ENCODE measurements around the gene NOL4L. TPM values are rescaled to one million over a fixed set of nuclear protein-coding genes. Genes with fewer than 3 reads are reported as not detected.

The NOL4L gene
- polyA plus RNA-seq, 2 of the 4 experiments (the other 2 are of a cell fraction): 9.5 to 11.8 TPM

- no peak for DNase-seq (ENCODE audit: low read depth in 1 of 2, low spot score in 1 of 2)
- Histone ChIP-seq H3K4me1 (no peaks in the 10 kb centered on the region), H3K4me2 (no peak overlapping the region), H3K9me3 (no peaks in the 10 kb centered on the region), H3K4me3 (no peak overlapping the region), H3K27ac (no peak overlapping the region)
- 91% methylated on average over 20 of the region's 20 CpGs for WGBS (ENCODE audit: missing lambda C conversion rate)
- POLR2A ChIA-PET: no interaction called here
- CTCF ChIA-PET: interaction anchor here (0.6 to 1.8 kb wide), 4 partner anchors 9 to 87 kb away, joined by 3 to 4 read pairs (median 3); no protein-coding TSS in a partner anchor
- ATAC-seq: no peak
- TF ChIP-seq POLR2A (IDR thresholded peaks at IDR 0.05; ENCODE audit: low read length) (no peak), KDM5A (IDR thresholded peaks at IDR 0.05) (no peak), RAD21 (conservative IDR thresholded peaks at IDR 0.05 in 1 of 2, IDR thresholded peaks at IDR 0.05 in 1 of 2) (no peak), NPAS2 (CRISPR knock-in tag; IDR thresholded peaks at IDR 0.05; ENCODE audit: borderline replicate concordance) (no peak), MAFK (IDR thresholded peaks at IDR 0.05; ENCODE audit: partially characterized antibody) (no peak), CBX2 (IDR thresholded peaks at IDR 0.05; ENCODE audit: borderline replicate concordance, low read depth) (no peak), SMC3 (IDR thresholded peaks at IDR 0.05) (no peak), RNF2 (IDR thresholded peaks at IDR 0.05; ENCODE audit: borderline replicate concordance, low read depth) (no peak), NFE2L2 (conservative IDR thresholded peaks at IDR 0.05; ENCODE audit: low read length) (no peak), ESRRA (IDR thresholded peaks at IDR 0.05; ENCODE audit: borderline replicate concordance, low read length) (no peak), CEBPB (IDR thresholded peaks at IDR 0.05) (no peak), HOXB13 (CRISPR knock-in tag; IDR thresholded peaks at IDR 0.05; ENCODE audit: low read depth) (no peak), CBX8 (IDR thresholded peaks at IDR 0.05) (no peak), MAZ (IDR thresholded peaks at IDR 0.05; ENCODE audit: borderline replicate concordance, low read depth, low read length) (no peak), ZFP36 (IDR thresholded peaks at IDR 0.05; ENCODE audit: borderline replicate concordance, partially characterized antibody) (no peak), ZNF302 (CRISPR knock-in tag; IDR thresholded peaks at IDR 0.05) (no peak), HEYL (CRISPR knock-in tag; IDR thresholded peaks at IDR 0.05) (no peak), POLR2AphosphoS2 (conservative IDR thresholded peaks at IDR 0.05; ENCODE audit: low read length) (no peak)
- FAIRE-seq: no peak
These were observed 151.7 kb downstream of the NOL4L start for GRCh38 chr20:32433311-32434021.

GRCh38 chr20:32432277-32432676 is 152.9 kb downstream of the NOL4L start:
- FAIRE-seq (no peak), DNase-seq (ENCODE audit: low read depth in 1 of 2, low spot score in 1 of 2) (no peak), ATAC-seq (no peak)
- Histone ChIP-seq H3K4me3 (no peak overlapping the region), H3K4me2 (no peak overlapping the region), H3K9me3 (no peaks in the 10 kb centered on the region), H3K27ac (no peak overlapping the region), H3K4me1 (no peaks in the 10 kb centered on the region)
- ChIA-PET CTCF (interaction anchor here (1.2 to 1.9 kb wide), 3 partner anchors 8 to 24 kb away, joined by 3 to 6 read pairs (median 4); no protein-coding TSS in a partner anchor), POLR2A (no interaction called here)
- no peak for TF ChIP-seq FOSL2 (IDR thresholded peaks at IDR 0.05)
- TF ChIP-seq FOSL2 (CRISPR knock-in tag; IDR thresholded peaks at IDR 0.05): no peak
- TF ChIP-seq ZC3H11A (IDR thresholded peaks at IDR 0.05): no peak
- no peak for TF ChIP-seq EHF (CRISPR knock-in tag; IDR thresholded peaks at IDR 0.05)
- no peak for TF ChIP-seq BHLHE40 (IDR thresholded peaks at IDR 0.05; ENCODE audit: low read depth, low read length)
- no peak for TF ChIP-seq RARB (CRISPR knock-in tag; IDR thresholded peaks at IDR 0.05)
- no peak for TF ChIP-seq PBX3 (IDR thresholded peaks at IDR 0.05)
- TF ChIP-seq ESRRA (IDR thresholded peaks at IDR 0.05; ENCODE audit: borderline replicate concordance, low read length): no peak
- TF ChIP-seq BCL3 (IDR thresholded peaks at IDR 0.05): no peak
- TF ChIP-seq HOXA7 (CRISPR knock-in tag; IDR thresholded peaks at IDR 0.05): no peak
- no peak for TF ChIP-seq NFE2L2 (conservative IDR thresholded peaks at IDR 0.05; ENCODE audit: low read length)
- no peak for TF ChIP-seq NPAS2 (CRISPR knock-in tag; IDR thresholded peaks at IDR 0.05; ENCODE audit: borderline replicate concordance)
- no peak for TF ChIP-seq CEBPB (IDR thresholded peaks at IDR 0.05)
- no peak for TF ChIP-seq HOXB5 (CRISPR knock-in tag; IDR thresholded peaks at IDR 0.05)
- TF ChIP-seq TP53 (CRISPR knock-in tag; IDR thresholded peaks at IDR 0.05): no peak
- WGBS (ENCODE audit: missing lambda C conversion rate): 94% methylated on average over 2 of the region's 2 CpGs
